GM06990 (cell line): Measurements from ENCODE around the gene ABLIM1.

ENCODE experiments used
- DNase-seq: peaks from one replicate; pipeline ENCODE4 v3.0.0-alpha.2; 2011; ENCODE audit not compliant: insufficient read length; ENCODE audit errors: extremely low read depth
- H3K27me3 ChIP-seq: replicated peaks from 2 replicates; pipeline ENCODE4 v1.6.0; 2011; ENCODE audit warnings: low read length; ENCODE audit not compliant: control insufficient read depth, insufficient read depth
- H3K36me3 ChIP-seq: 2 replicates; pipeline ENCODE4 v1.5.1; 2011; ENCODE audit warnings: low read length; ENCODE audit not compliant: control insufficient read depth, insufficient read depth
- H3K4me3 ChIP-seq: replicated peaks from 2 replicates; pipeline ENCODE4 v1.5.1; 2011; ENCODE audit warnings: low read depth, mild to moderate bottlenecking, control low read depth, low read length
- CTCF ChIP-seq: IDR thresholded peaks from 2 replicates; pipeline ENCODE4 v1.5.1; 2011; ENCODE audit warnings: low read length, control low read depth, mild to moderate bottlenecking, inconsistent platforms; ENCODE audit not compliant: insufficient read depth, poor library complexity, severe bottlenecking

The ABLIM1 gene

DNA sequence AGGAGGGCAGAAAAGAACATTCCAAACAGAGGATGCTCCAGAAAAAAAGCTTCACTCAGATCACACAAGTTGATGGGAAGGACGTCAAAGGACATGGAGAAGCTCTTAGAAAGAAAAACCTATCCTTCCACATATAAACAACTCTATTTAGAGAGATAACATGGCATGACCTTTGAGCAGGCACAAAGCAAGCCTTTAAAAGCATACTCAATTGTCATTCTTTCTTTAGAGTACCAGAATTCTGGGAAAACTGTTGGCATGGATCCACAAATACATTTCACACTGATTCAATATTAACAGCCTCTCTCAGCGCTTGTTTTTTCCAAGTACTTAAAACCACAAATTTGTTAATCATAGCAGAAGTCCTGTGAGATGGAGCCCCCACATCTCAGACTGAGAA is 7.3 kb upstream of the ABLIM1 start:
- TF ChIP-seq CTCF = no peak
- no peak for DNase-seq
- no peak overlapping the region for H3K4me3 ChIP-seq
- no peaks in the 10 kb centered on the region for H3K36me3 ChIP-seq
- peaks cover 1% of the 10 kb centered on the region; the same call in 1 of the 2 replicates for H3K27me3 ChIP-seq

GRCh38 chr10:114664127-114664526 is 6.1 kb upstream of the ABLIM1 start:
- DNase-seq = no peak
- Histone ChIP-seq H3K4me3 (no peak overlapping the region), H3K36me3 (no peaks in the 10 kb centered on the region), H3K27me3 (peaks cover 1% of the 10 kb centered on the region; the same call in 1 of the 2 replicates)
- TF ChIP-seq CTCF = no peak

- TF ChIP-seq CTCF = no peak
- Histone ChIP-seq H3K36me3 (no peaks in the 10 kb centered on the region), H3K4me3 (no peak overlapping the region), H3K27me3 (peaks cover 1% of the 10 kb centered on the region; the same call in 1 of the 2 replicates)
- no peak for DNase-seq
Observed at GRCh38 chr10:114663626-114664025, 5.6 kb upstream of the ABLIM1 start.

DNA sequence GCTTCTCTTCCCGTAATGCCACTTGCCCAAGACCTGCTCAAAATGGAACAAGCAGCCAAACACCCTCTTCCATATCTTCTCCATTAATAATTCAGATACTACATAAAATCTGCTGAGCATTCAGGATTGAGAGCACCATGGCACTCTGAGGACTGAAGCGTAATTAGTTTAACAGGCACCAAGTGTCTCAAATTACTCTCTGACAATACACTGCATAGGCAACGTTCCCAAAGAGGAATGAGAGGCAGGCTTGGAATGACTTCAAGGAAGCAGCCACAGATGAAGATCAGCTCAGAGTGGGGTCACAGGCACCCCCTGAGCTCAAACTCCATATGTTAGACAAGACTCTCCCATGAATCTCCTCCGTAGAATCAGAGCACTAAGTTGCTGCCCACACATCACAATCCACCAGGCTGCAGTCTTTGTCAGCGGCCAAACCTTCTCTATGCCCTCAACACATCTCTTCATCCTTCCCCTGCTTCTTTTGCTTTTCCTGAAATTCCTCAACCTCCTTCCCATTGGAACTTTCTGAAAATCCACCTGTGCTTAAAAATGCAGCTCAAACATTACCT is 4.7 kb upstream of the ABLIM1 start:
- H3K36me3 ChIP-seq = no peaks in the 10 kb centered on the region
- peaks cover 1% of the 10 kb centered on the region; the same call in 1 of the 2 replicates for H3K27me3 ChIP-seq
- DNase-seq = no peak
- TF ChIP-seq CTCF = no peak
- no peak overlapping the region for H3K4me3 ChIP-seq

DNA sequence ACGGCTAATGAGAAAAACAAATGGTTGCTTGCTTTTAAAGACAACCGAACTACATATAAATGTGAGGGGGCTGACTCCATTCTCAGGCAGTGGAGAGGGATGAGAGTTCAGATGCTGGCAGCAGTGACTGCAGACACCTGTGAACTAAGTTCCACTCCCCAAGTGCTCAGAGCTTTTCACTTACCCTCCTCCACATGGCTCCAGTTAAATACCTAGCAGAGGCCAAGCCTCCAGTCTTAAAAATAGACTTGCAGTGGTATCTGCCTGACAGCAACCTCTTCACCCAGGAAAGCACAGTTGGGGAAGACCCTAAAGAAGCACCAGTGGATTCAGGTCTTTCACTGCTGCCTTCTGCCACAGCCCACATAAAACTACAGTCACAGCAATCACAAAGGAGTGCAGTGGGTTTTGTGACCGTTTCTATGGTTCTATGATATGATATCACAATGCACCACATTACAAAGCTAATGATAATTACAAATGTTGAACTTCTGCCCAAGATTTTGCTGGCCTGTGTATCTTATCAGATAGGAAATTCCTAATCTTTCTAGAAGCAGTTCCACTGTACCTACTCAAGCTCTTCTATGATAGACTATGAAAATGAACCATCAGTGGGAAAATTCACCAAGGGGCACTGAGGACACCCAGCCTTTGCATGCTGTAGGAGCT is 3.3 kb upstream of the ABLIM1 start:
- peaks cover 1% of the 10 kb centered on the region; the same call in 1 of the 2 replicates for H3K27me3 ChIP-seq
- no peak overlapping the region for H3K4me3 ChIP-seq
- H3K36me3 ChIP-seq = no peaks in the 10 kb centered on the region
- no peak for DNase-seq
- TF ChIP-seq CTCF = no peak
